B cell (primary cell): ENCODE measurements around the gene ZNF438. TPM values are rescaled to one million over a fixed set of nuclear protein-coding genes. Genes with fewer than 3 reads are reported as not detected.

Source experiments
- ATAC-seq: fragments of 200-7000 bp; cut with Tn5 transposase; one replicate; pipeline ENCODE4 v1.10.0; 2021; ENCODE audit warnings: low read depth, mild to moderate bottlenecking, moderate number of reproducible peaks, moderate library complexity
- CTCF ChIA-PET: fragments of 350-600 bp; sonication (Branson Sonifier 250); formaldehyde crosslinking; loops from one replicate; lab custom pipeline; 2021; ENCODE audit warnings: antibody characterized with exemption, inconsistent platforms; lab: Charles Lee
- POLR2A ChIA-PET: fragments of 350-600 bp; sonication (Branson Sonifier 250); formaldehyde crosslinking; loops from one replicate; lab custom pipeline; 2021; ENCODE audit warnings: antibody characterized with exemption; lab: Charles Lee
- DNase-seq: peaks from one replicate; pipeline ENCODE4 v3.0.0; 2013
- H2AFZ ChIP-seq: 2 replicates; pipeline ENCODE4 v1.6.1; 2012; ENCODE audit warnings: mild to moderate bottlenecking, low read depth, low read length; ENCODE audit not compliant: insufficient read depth, poor library complexity, severe bottlenecking
- H3K27ac ChIP-seq, 2 donors: 1 replicate in 1 of 2; 2 replicates in 1 of 2; pipeline ENCODE4 v1.5.1; 2012 to 2013; ENCODE audit warnings: low read length in 2 of 2, mild to moderate bottlenecking in 2 of 2, moderate library complexity in 1 of 2
- H3K27me3 ChIP-seq, 4 experiments: fragments of 200-600 bp in 1 of 4; sonication (generic) in 1 of 4; replicated peaks in 1 of 4; 1 replicate in 2 of 4; 2 replicates in 2 of 4; pipeline versions ENCODE4 v1.6.1 to v1.7.0; 2013 to 2016; ENCODE audit warnings: low read length in 3 of 4, mild to moderate bottlenecking in 2 of 4, mixed read lengths in 1 of 4, moderate library complexity in 1 of 4; ENCODE audit not compliant: insufficient read depth in 4 of 4, control insufficient read depth in 3 of 4; ENCODE audit errors: control extremely low read depth in 1 of 4
- H3K36me3 ChIP-seq, 2 experiments: replicated peaks in 1 of 2; 1 replicate in 1 of 2; 2 replicates in 1 of 2; pipeline versions ENCODE4 v1.6.1 to v1.7.1; 2013; ENCODE audit warnings: low read length in 1 of 2; ENCODE audit not compliant: insufficient read depth in 2 of 2, control insufficient read depth in 1 of 2; ENCODE audit errors: control extremely low read depth in 1 of 2, extremely low read depth in 1 of 2
- H3K4me1 ChIP-seq, 2 donors: fragments of 200-600 bp in 1 of 2; sonication (generic) in 1 of 2; 1 replicate in 1 of 2; 2 replicates in 1 of 2; pipeline versions ENCODE4 v1.5.1 to v1.6.1; 2013 to 2017; ENCODE audit warnings: low read length in 2 of 2; ENCODE audit not compliant: control insufficient read depth in 2 of 2, insufficient read depth in 2 of 2
- H3K4me2 ChIP-seq: replicated peaks from 2 replicates; pipeline ENCODE3; 2012; ENCODE audit warnings: mild to moderate bottlenecking, low read depth, low read length; ENCODE audit not compliant: poor library complexity, severe bottlenecking
- H3K4me3 ChIP-seq, 5 experiments: fragments of 200-600 bp in 1 of 5; sonication (generic) in 1 of 5; 1 replicate in 3 of 5; 2 replicates in 2 of 5; pipeline versions ENCODE4 v1.5.1 to v1.7.0; 2011 to 2016; ENCODE audit warnings: low read length in 4 of 5, mild to moderate bottlenecking in 4 of 5, low read depth in 2 of 5, control low read depth in 1 of 5, moderate library complexity in 1 of 5; ENCODE audit not compliant: insufficient read depth in 1 of 5; ENCODE audit errors: control extremely low read depth in 1 of 5, extremely low read depth in 1 of 5
- H3K79me2 ChIP-seq: fragments of 200-600 bp; sonication (generic); one replicate; pipeline ENCODE4 v1.6.0; 2016; ENCODE audit warnings: low read length; ENCODE audit not compliant: control insufficient read depth, insufficient read depth
- H3K9ac ChIP-seq: fragments of 200-600 bp; sonication (generic); 2 replicates; pipeline ENCODE4 v1.6.1; 2017; ENCODE audit warnings: mild to moderate bottlenecking, low read length, moderate library complexity
- H3K9me3 ChIP-seq, 3 donors: one replicate each; pipeline versions ENCODE4 v1.6.1 to v1.7.1; 2013; ENCODE audit warnings: low read length in 2 of 3; ENCODE audit not compliant: control insufficient read depth in 2 of 3, insufficient read depth in 1 of 3; ENCODE audit errors: control extremely low read depth in 1 of 3
- H4K20me1 ChIP-seq: 2 replicates; pipeline ENCODE4 v1.6.0; 2012; ENCODE audit warnings: mild to moderate bottlenecking, low read length; ENCODE audit not compliant: insufficient read depth, control insufficient read depth, poor library complexity, severe bottlenecking
- H3K27ac Mint-ChIP-seq: one replicate; pipeline ENCODE4 v1.8.0; 2021; ENCODE audit warnings: mixed read lengths
- H3K27me3 Mint-ChIP-seq: one replicate; pipeline ENCODE4 v1.8.0; 2021; ENCODE audit warnings: mixed read lengths
- H3K4me1 Mint-ChIP-seq: one replicate; pipeline ENCODE4 v1.8.0; 2021; ENCODE audit warnings: mixed read lengths
- H3K4me3 Mint-ChIP-seq: one replicate; pipeline ENCODE4 v1.8.0; 2021; ENCODE audit warnings: mixed read lengths
- H3K9me3 Mint-ChIP-seq: one replicate; pipeline ENCODE4 v1.8.0; 2022; ENCODE audit warnings: mixed read lengths; ENCODE audit not compliant: insufficient read depth
- EZH2 ChIP-seq: IDR thresholded peaks from 2 replicates; pipeline ENCODE4 v1.6.1; 2012; ENCODE audit warnings: borderline replicate concordance, low read depth, mild to moderate bottlenecking, moderate library complexity, low read length; ENCODE audit not compliant: insufficient read depth, poor library complexity, severe bottlenecking
- WGBS: methylation state at CpG from one replicate; pipeline ENCODE4 v1.1.5; 2013; ENCODE audit warnings: missing lambda C conversion rate; ENCODE audit not compliant: insufficient coverage; 5-methylcytosine and 5-hydroxymethylcytosine counted together
- intact Hi-C: fragments of 100-400 bp; cut with micrococcal nuclease; formaldehyde crosslinking; loops from one replicate; pipeline ENCODE4 v1.10.0; 2022
- polyA plus RNA-seq: library from polyadenylated mRNA; depleted of rRNA; stranded (reverse); fragments of >200 nt; gene quantifications from 2 replicates; pipeline ENCODE4 v1.2.3, GENCODE V29; 2012
- total RNA-seq, 2 donors: library from RNA; stranded (reverse); fragments of 120-200 nt in 1 of 2; gene quantifications; 1 replicate in 1 of 2; 2 replicates in 1 of 2; pipeline versions ENCODE4 v1.2.3 to v1.2.4, GENCODE V29; 2013 to 2022
- TF ChIP-seq, protein P1 (sequence below): fragments of 200-600 bp; IDR thresholded peaks from one replicate; pipeline ENCODE4 v1.8.0; 2022; ENCODE audit warnings: antibody characterized with exemption, mild to moderate bottlenecking

The ZNF438 gene
- total and polyA plus RNA-seq, 2 donors (not counting 1 experiment from before 2014, with no cell fraction given), result 2.0 to 3.7 TPM

DNA sequence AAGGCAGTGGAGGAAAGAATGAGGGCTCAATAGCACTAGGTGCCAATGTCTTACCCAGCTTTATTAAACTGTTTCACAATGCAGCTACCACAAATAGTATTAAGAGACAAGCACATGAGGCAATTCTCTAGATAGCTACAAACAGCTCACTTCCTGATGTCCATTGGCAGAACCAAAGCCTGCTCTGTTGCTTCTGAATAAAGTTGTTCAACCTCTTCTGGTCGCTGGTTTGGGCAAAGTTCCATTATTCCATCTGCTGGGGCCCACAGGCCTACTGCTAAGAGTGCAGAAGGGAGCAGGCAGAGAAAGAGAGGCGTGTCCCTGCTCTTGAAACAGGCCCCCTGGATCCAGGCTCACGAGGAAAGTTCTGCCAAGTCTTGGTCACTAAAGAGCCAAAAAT, 173.9 kb downstream of the ZNF438 start:
- H3K9me3 ChIP-seq, result no peaks in the 10 kb centered on the region
- no peak overlapping the region for H2AFZ ChIP-seq
- no peaks in the 10 kb centered on the region for H3K27me3 ChIP-seq
- intact Hi-C loops, result no loop called here
- no peak overlapping the region for H3K9ac ChIP-seq
- no peak for DNase-seq
- no peaks in the 10 kb centered on the region for H4K20me1 ChIP-seq
- Mint-ChIP-seq H3K27ac (no peak overlapping the region), H3K4me3 (no peak overlapping the region), H3K9me3 (no peaks in the 10 kb centered on the region), H3K27me3 (no peaks in the 10 kb centered on the region), H3K4me1 (no peaks in the 10 kb centered on the region)
- no peak overlapping the region for H3K4me2 ChIP-seq
- H3K4me1 ChIP-seq, result no peaks in the 10 kb centered on the region
- H3K36me3 ChIP-seq, result no peaks in the 10 kb centered on the region
- no peak overlapping the region for H3K27ac ChIP-seq
- no peaks in the 10 kb centered on the region for H3K79me2 ChIP-seq
- H3K4me3 ChIP-seq, result no peak overlapping the region
- CTCF ChIA-PET, result no interaction called here
- ATAC-seq, result no peak
- 94% methylated on average over 2 of the region's 3 CpGs for WGBS
- TF ChIP-seq, protein P1, sequence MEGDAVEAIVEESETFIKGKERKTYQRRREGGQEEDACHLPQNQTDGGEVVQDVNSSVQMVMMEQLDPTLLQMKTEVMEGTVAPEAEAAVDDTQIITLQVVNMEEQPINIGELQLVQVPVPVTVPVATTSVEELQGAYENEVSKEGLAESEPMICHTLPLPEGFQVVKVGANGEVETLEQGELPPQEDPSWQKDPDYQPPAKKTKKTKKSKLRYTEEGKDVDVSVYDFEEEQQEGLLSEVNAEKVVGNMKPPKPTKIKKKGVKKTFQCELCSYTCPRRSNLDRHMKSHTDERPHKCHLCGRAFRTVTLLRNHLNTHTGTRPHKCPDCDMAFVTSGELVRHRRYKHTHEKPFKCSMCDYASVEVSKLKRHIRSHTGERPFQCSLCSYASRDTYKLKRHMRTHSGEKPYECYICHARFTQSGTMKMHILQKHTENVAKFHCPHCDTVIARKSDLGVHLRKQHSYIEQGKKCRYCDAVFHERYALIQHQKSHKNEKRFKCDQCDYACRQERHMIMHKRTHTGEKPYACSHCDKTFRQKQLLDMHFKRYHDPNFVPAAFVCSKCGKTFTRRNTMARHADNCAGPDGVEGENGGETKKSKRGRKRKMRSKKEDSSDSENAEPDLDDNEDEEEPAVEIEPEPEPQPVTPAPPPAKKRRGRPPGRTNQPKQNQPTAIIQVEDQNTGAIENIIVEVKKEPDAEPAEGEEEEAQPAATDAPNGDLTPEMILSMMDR, result no peak
- TF ChIP-seq EZH2, result no peak
- POLR2A ChIA-PET, result no interaction called here

DNA sequence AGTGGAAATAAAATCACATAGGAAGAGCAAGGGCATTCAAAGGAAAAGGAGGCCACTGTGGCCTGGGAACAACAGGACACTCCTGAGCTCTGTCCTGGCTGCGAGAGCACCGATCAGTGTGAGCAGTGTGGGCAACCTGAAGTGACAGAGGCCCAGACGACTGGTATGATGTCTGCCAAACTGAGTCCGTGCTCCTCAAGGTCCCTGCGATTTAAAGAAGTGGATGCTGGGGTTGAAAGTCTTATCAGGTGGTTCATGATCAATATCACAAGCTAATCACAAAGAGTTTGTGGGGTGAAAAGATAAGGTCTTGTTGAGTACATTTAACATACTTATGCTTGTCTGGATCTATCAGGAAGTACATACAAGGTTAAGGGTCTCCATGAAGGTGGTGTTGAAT, 176.5 kb downstream of the ZNF438 start:
- Mint-ChIP-seq H3K27ac (no peak overlapping the region), H3K27me3 (no peaks in the 10 kb centered on the region), H3K9me3 (no peaks in the 10 kb centered on the region), H3K4me1 (no peaks in the 10 kb centered on the region), H3K4me3 (no peak overlapping the region)
- Histone ChIP-seq H3K4me3 (no peak overlapping the region), H3K9ac (no peak overlapping the region), H3K9me3 (no peaks in the 10 kb centered on the region), H3K36me3 (no peaks in the 10 kb centered on the region), H3K79me2 (no peaks in the 10 kb centered on the region), H3K4me2 (no peak overlapping the region), H4K20me1 (no peaks in the 10 kb centered on the region), H3K4me1 (no peaks in the 10 kb centered on the region), H2AFZ (no peak overlapping the region), H3K27ac (no peak overlapping the region), H3K27me3 (no peaks in the 10 kb centered on the region)
- no peak for TF ChIP-seq EZH2
- TF ChIP-seq, protein P1, result no peak
- ATAC-seq, result no peak
- CTCF ChIA-PET, result no interaction called here
- intact Hi-C loops, result no loop called here
- 93% methylated on average over 3 of the region's 5 CpGs for WGBS
- POLR2A ChIA-PET, result no interaction called here
- DNase-seq, result no peak
